LNCAP (cell line): ENCODE measurements around the gene LGALS13.

Source experiments
- TF ChIP-seq, protein P1 (sequence below): fragments of 450-650 bp; IDR thresholded peaks from 2 replicates; pipeline ENCODE4 v1.5.1; 2017; ENCODE audit warnings: mild to moderate bottlenecking

Gene LGALS13

DNA sequence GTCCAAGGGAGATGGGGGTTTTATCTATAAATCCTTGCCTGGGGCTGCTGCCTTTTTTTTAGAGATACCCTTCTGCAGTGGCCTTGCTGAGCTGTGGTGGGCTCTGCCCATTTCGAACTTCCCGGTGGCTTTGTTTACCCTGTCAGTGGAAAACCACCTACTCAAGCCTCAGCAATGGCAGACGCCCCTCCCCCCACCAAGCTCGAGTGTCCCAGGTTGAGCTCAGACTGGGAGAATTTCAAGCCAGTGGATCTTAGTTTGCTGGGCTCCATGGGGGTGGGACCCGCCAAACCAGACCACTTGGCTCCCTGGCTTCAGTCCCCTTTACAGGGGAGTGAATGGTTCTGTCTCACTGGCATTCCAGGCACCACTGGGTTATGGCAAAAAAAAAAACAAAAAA, 21.6 kb downstream of the LGALS13 start:
- TF ChIP-seq, protein P1, sequence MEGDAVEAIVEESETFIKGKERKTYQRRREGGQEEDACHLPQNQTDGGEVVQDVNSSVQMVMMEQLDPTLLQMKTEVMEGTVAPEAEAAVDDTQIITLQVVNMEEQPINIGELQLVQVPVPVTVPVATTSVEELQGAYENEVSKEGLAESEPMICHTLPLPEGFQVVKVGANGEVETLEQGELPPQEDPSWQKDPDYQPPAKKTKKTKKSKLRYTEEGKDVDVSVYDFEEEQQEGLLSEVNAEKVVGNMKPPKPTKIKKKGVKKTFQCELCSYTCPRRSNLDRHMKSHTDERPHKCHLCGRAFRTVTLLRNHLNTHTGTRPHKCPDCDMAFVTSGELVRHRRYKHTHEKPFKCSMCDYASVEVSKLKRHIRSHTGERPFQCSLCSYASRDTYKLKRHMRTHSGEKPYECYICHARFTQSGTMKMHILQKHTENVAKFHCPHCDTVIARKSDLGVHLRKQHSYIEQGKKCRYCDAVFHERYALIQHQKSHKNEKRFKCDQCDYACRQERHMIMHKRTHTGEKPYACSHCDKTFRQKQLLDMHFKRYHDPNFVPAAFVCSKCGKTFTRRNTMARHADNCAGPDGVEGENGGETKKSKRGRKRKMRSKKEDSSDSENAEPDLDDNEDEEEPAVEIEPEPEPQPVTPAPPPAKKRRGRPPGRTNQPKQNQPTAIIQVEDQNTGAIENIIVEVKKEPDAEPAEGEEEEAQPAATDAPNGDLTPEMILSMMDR = no peak

DNA sequence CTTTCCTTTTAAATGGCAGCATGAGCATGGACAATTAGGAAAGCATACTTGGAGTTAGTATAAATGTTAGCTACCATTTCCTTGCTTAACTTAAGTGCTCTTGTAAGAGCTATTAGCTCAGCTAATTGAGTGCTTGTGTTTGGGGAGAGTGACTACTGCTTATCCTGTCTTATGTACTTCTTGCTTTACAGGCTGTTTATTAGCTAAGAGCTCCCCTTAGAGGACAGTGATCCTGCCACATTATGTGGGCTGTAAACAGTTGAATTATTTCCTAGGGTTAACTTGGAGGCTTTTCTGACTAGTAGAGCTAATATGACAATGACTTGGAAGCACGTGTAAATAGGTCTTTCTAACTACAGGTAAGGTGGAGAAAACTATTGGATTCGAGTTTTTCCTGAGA, 25.3 kb downstream of the LGALS13 start:
- TF ChIP-seq, protein P1 = peak; percentile 30

DNA sequence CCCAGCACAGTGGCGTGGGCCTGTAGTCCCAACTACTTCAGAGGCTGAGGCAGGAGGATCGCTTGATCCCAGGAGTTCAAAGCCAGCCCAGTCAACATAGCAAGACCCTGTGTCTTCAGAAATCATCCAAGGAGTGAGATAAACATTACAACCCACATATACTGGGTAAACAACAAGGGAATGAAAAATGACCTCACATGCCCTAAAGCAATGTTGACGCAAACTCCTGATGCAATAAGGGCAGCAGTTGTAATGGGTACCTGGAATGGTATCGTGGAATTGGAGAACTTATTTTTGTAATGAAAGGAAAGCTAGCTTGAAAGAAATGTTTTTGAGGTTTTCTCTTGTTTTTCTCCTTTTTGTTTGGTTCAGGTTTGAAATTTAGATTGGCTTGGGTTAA, 28.9 kb downstream of the LGALS13 start:
- TF ChIP-seq, protein P1 = no peak

DNA sequence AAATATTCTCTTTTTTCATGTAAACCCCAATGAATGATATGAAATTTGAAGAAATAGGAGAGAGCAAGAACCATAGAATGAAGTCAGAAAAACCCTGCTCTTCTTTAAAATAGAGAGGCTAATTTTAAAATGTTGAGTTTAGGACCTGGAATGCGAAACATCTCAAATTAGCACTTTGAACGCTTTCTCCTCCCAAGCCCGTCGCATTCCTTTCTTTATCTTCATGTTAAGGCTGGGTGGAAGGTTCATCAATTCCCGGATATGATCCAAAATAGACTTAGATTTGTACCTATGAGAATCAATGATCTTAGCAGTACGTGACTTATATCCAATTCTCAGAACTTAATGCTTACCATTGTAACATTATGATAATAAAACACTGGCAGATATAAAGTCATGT, 29.3 kb downstream of the LGALS13 start:
- TF ChIP-seq, protein P1 = no peak

DNA sequence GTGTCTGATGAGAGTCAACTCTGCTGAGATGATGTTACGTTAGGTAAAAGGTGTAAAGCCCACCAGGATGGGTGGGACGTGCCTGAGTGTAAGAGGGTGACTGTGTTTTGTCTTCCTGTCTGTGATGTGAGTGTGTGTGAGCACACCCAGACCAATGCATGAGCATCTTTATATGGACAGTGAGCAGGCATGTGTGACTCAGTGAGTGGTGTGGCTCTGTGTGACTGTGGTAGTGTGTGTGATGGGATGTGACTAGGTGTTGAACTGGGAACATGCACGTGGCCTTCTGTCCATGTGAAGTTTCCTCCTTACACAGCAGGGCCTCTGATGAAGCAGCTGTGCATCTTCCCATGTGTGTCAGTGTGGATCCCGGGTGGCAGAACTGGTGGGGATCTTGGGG, 35.6 kb downstream of the LGALS13 start:
- TF ChIP-seq, protein P1 = no peak

DNA sequence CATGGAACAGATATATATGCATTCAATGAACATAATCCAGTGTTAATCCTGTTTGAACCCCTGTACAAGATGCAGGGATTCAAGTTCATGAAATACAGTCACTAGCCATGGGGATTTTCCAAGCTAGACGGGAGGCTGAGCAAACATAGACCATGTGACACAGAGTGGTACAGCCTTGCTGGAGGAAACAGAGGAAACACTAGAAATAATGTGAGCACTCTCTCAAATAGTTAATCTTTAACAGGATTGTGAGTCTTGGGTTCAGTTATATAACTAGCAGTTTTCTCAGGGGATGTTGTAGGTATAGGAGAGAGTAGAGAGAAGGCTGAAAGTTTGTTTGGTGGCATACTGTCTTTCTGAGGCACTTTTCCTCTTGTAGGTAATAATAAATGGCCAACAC, 39.4 kb downstream of the LGALS13 start:
- TF ChIP-seq, protein P1 = no peak

DNA sequence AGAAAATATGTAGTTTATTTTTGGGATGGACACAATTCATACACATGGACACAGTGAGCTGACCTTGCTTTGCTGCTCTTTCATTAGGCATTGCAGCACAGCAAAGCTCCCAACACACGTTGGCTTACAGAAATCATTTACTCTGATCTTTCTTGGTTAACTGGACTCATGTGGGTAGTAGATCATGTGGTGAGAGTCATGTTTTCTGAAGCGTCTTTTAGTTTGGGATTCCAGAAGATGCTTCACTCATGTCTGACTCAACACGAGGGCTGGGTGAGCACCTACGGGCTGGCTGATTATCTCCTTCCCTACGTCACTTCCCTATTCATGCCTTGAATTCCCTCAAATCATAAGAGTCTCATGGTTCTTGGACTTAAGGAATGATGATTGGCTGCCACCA, 41.3 kb downstream of the LGALS13 start:
- TF ChIP-seq, protein P1 = no peak

DNA sequence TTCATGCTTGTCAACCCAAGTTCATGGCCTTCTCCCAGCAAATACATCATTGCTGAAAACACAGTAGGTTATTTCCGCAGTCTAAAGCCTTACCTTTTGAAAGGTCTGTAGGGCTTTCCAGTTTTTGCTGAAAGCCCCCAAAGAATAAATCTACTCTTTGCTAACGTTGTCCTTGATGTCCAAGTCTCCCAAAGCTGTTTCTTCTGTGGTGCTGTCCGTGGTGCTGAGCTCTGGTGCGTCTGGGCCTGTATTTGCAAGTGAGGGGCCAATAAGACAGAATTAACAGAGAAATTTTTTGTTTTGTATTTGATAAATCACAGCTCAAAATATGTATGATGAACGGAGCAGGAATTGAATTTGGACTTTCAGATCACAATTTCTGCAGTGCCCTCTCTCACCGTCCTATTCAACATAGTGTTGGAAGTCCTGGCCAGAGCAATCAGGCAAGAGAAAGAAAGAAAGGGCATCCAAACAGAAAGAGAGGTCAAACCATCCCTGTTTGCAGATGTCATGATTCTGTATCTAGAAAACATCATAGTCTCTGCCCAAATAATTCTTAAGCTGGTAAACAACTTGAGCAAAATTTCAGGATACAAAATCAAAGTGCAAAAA, 43.6 kb downstream of the LGALS13 start:
- TF ChIP-seq, protein P1 = no peak
